NCI-H510A (cell line): ENCODE results near the gene BACH2.

Experiments
- DNase-seq: peaks from one replicate; lab custom pipeline; 2025; lab: John Stamatoyannopoulos, UW

The BACH2 gene

GRCh38 chr6:90237350-90237990 is 59.2 kb downstream of the BACH2 start:
- DNase-seq: no peak

- DNase-seq: no peak
These were observed 62.6 kb downstream of the BACH2 start for GRCh38 chr6:90233994-90234393.

GRCh38 chr6:90233213-90233612 is 63.4 kb downstream of the BACH2 start:
- DNase-seq: no peak

GRCh38 chr6:90231798-90232197 is 64.8 kb downstream of the BACH2 start:
- DNase-seq: no peak

GRCh38 chr6:90231308-90231707 is 65.3 kb downstream of the BACH2 start:
- no peak for DNase-seq

- no peak for DNase-seq
These were observed 66.0 kb downstream of the BACH2 start for GRCh38 chr6:90230548-90231215.

GRCh38 chr6:90229331-90230010 is 67.2 kb downstream of the BACH2 start:
- DNase-seq: no peak

- DNase-seq: no peak
These were observed 69.0 kb downstream of the BACH2 start for GRCh38 chr6:90227673-90228072.

- DNase-seq: no peak
These were observed 69.4 kb downstream of the BACH2 start for GRCh38 chr6:90227213-90227612.

- DNase-seq: no peak
These were observed 70.4 kb downstream of the BACH2 start for GRCh38 chr6:90226257-90226656.

GRCh38 chr6:90224196-90224595 is 72.4 kb downstream of the BACH2 start:
- DNase-seq: no peak

- no peak for DNase-seq
These were observed 73.9 kb downstream of the BACH2 start for GRCh38 chr6:90222724-90223198.

- DNase-seq: no peak
These were observed 74.6 kb downstream of the BACH2 start for GRCh38 chr6:90222008-90222407.

- no peak for DNase-seq
These were observed 75.2 kb downstream of the BACH2 start for GRCh38 chr6:90221403-90221802.

GRCh38 chr6:90220273-90220672 is 76.4 kb downstream of the BACH2 start:
- no peak for DNase-seq

- no peak for DNase-seq
These were observed 77.2 kb downstream of the BACH2 start for GRCh38 chr6:90219209-90219985.

GRCh38 chr6:90218959-90219208 is 77.8 kb downstream of the BACH2 start:
- no peak for DNase-seq

GRCh38 chr6:90217506-90218127 is 79.0 kb downstream of the BACH2 start:
- no peak for DNase-seq

GRCh38 chr6:90216072-90216977 is 80.3 kb downstream of the BACH2 start:
- DNase-seq: no peak

GRCh38 chr6:90214966-90215365 is 81.7 kb downstream of the BACH2 start:
- no peak for DNase-seq

GRCh38 chr6:90214461-90214860 is 82.2 kb downstream of the BACH2 start:
- DNase-seq: no peak
